K562 (cell line): ENCODE results near the gene FIGLA. TPM values are rescaled to one million over a fixed set of nuclear protein-coding genes. Genes with fewer than 3 reads are reported as not detected.

Experiments used
- BHLHE40 ChIP-seq: IDR thresholded peaks from 2 replicates; pipeline ENCODE4 v1.6.1; 2011; ENCODE audit warnings: low read length, improper control_type of control experiment
- CREB1 ChIP-seq, 2 experiments: sonication (generic) in 1 of 2; formaldehyde crosslinking in 1 of 2; IDR thresholded peaks; 2 replicates each; pipeline versions ENCODE4 v1.6.1 to v1.8.0; 2012 to 2022; ENCODE audit warnings: inconsistent platforms in 1 of 2, mild to moderate bottlenecking in 1 of 2, missing genetic modification reagents in 1 of 2, moderate library complexity in 1 of 2
- CTBP1 ChIP-seq: fragments of 450-650 bp; IDR thresholded peaks from 2 replicates; pipeline ENCODE4 v1.6.1; 2016; ENCODE audit warnings: borderline replicate concordance
- FOXK1 ChIP-seq: sonication (generic); formaldehyde crosslinking; IDR thresholded peaks from 2 replicates; pipeline ENCODE4 v1.8.0; 2022; ENCODE audit warnings: missing genetic modification reagents, mild to moderate bottlenecking, borderline replicate concordance
- HSF4 ChIP-seq: fragments of 250-450 bp; sonication (Bioruptor Pico); IDR thresholded peaks from 2 replicates; pipeline ENCODE4 v2.1.2; 2022; ENCODE audit warnings: mild to moderate bottlenecking, moderate library complexity, borderline replicate concordance
- MNT ChIP-seq, 2 experiments: fragments of 450-650 bp; conservative IDR thresholded peaks; 2 replicates each; pipeline ENCODE4 v1.6.1; 2017; ENCODE audit warnings: mild to moderate bottlenecking in 2 of 2, moderate library complexity in 2 of 2
- PCBP1 ChIP-seq: fragments of 200-400 bp; formaldehyde crosslinking; IDR thresholded peaks from 2 replicates; pipeline ENCODE4 v1.6.1; 2018; ENCODE audit warnings: mild to moderate bottlenecking, low read depth, low read length; ENCODE audit not compliant: poor library complexity, severe bottlenecking
- PHF21A ChIP-seq: fragments of 450-650 bp; IDR thresholded peaks from 2 replicates; pipeline ENCODE4 v1.6.1; 2017; ENCODE audit warnings: low read depth, borderline replicate concordance
- POLR3G ChIP-seq: IDR thresholded peaks from 2 replicates; pipeline ENCODE4 v1.6.1; 2011; ENCODE audit not compliant: insufficient read length, insufficient replicate concordance; ENCODE audit errors: extremely low read depth
- RB1 ChIP-seq: fragments of 450-650 bp; IDR thresholded peaks from 2 replicates; pipeline ENCODE4 v1.6.1; 2017; ENCODE audit warnings: low read depth, mild to moderate bottlenecking
- RBM39 ChIP-seq: fragments of 200-400 bp; formaldehyde crosslinking; optimal IDR thresholded peaks from 2 replicates; pipeline ENCODE3; 2018; ENCODE audit warnings: low read depth, low read length
- ZBTB7A ChIP-seq: IDR thresholded peaks from 2 replicates; pipeline ENCODE4 v1.6.1; 2011; ENCODE audit warnings: low read depth, mild to moderate bottlenecking, low read length, moderate library complexity, borderline replicate concordance; ENCODE audit not compliant: control insufficient read depth
- polyA plus RNA-seq, 8 experiments: library from polyadenylated mRNA; depleted of rRNA in 4 of 8; stranded (reverse) in 5 of 8; unstranded in 3 of 8; fragments of >200 nt; fragmentation: Nextera tagmentation in 2 of 8; fragmentation: Illumina TruSeq in 1 of 8; extraction: Ambion mirVana in 2 of 8; extraction: Trizol in 1 of 8; gene quantifications; 2 replicates each; pipeline versions ENCODE4 v1.2.1 to v1.2.3, GENCODE V29; 2011 to 2014; ENCODE audit warnings: inconsistent platforms in 1 of 8, missing spikeins in 1 of 8
- total RNA-seq, 7 experiments: library from RNA; depleted of rRNA in 6 of 7; stranded (reverse); fragments of >200 nt in 6 of 7; fragmentation: Illumina TruSeq in 2 of 7; extraction: Trizol in 2 of 7; gene quantifications; 2 replicates each; pipeline versions ENCODE4 v1.2.1 to v1.2.3, GENCODE V29; 2011 to 2021; ENCODE audit warnings: low replicate concordance in 1 of 7

FIGLA gene
- total and polyA plus RNA-seq, 9 of the 15 experiments (the other 6 are each of a cell fraction or from before 2014, with no cell fraction given) = not detected

GRCh38 chr2:70767079-70767698 lies 23.3 kb downstream of the FIGLA start (continued):
- TF ChIP-seq MNT (conservative IDR thresholded peaks at IDR 0.05) (0 out of 4 replicates have a peak, but pooled peaks of 1 of the 2 experiments have one; percentile 6), RBM39 (no peak), PCBP1 (peak; percentile 69), PHF21A (peak; percentile 43; the same call in 1 of the 2 replicates), ZBTB7A (peak; percentile 64; the same call in 1 of the 2 replicates), FOXK1 (CRISPR knock-in tag) (no peak), BHLHE40 (peak; percentile 79), CREB1 (IDR thresholded peaks at IDR 0.05) (no peak), CREB1 (CRISPR knock-in tag; IDR thresholded peaks at IDR 0.05) (no peak), POLR3G (no peak), CTBP1 (peak; percentile 24; the same call in 1 of the 2 replicates), RB1 (peak; percentile 64; the same call in 1 of the 2 replicates), HSF4 (CRISPR knock-in tag) (no peak)
